NCI-H82 treated with DMSO at 0.1 percent for 48 hours (cell line): ENCODE measurements around the gene RNU11.
"Not testable (repeated sequence)": the region's sequence is repeated elsewhere in the genome, so short reads cannot be mapped to it uniquely, and the experiment has no call there.

ENCODE experiments used
- DNase-seq: peaks from one replicate; lab custom pipeline; 2025; ENCODE audit not compliant: unreplicated experiment; lab: John Stamatoyannopoulos, UW

RNU11 gene

GRCh38 chr1:28648474-28649198 is at the start of gene RNU11:
RNU11 (plus strand) TSS chr1:28648600.
- DNase-seq: peak; percentile 98

DNA sequence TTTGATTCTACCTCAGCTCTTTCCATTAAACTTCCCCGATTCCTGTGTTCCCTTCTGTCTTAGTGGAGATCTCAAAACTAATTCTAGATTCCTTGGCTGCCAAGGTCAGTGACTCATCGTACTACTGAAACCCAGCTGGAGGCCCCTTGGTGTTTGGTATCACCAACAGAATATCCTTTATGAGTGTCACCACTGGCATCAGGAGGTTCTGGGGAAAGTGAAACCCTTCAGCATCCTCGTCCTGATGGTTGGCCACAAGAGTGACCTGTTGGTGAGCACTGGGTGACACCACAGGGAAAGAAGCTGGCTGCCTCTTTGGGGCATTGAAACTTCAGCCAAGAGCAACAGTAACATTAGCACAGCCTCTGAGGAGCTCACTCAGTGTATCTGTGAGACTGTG is 46.7 kb upstream of the RNU11 start:
- DNase-seq: no peak

DNA sequence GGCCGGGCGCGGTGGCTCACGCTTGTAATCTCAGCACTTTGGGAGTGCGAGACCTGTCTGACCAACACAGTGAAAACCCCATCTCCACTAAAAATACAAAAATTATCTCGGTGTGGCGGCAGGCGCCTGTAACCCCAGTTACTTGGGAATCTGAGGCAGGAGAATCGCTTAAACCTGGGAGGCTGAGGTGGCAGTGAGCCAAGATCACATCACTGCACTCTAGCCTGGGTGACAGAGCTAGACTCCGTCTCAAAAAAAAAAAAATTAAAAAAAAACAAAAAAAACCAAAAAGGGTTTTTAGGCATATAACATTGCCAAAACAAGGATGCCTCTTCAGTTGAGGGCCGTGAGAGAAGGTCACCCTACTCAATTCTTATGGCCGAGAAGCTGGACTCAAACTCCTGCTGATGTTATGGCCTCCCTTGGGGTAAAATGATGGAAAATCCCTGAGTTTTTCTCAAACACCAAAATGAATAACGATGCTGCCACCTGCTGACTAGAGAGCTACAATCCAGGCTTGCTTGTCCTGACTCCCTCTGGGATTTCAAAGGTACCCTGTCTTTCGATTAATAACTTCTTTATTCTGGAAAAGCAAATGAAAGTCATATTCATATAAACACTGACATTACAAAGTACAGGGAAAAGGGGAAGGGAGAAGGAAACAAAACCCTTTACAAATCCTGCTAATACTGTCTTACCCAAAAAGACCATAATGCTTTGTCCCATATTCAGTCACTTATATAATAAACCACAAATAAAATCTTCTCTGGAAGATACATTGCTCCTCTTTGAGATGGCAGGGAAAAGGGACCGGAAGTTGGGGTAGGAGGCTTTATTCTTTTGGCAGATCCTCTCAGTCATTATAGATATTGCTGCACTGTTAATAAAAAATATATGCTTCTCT is 45.6 kb upstream of the RNU11 start:
- peak; percentile 31 for DNase-seq

DNA sequence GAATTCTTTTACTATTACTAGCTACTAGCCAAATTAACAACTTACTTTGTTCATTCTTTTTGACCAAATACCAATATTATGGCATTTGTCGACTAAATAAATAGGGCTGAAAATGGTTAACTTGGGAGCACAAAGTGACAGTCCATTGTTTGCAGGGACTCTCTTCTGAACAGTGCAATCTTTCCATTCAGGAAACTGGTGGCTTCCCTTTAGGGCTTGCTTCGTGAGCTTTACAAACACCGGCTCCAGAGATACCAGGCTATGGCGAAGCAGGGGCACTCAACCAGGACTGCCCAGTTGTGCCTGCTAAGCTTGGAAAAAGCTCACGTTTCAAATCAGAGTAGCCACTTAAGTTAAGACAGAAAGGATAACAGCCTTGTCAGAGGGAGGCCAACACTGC is 44.0 kb upstream of the RNU11 start:
- no peak for DNase-seq

- DNase-seq: no peak
Measured at GRCh38 chr1:28604962-28605361, 43.4 kb upstream of the RNU11 start.

DNA sequence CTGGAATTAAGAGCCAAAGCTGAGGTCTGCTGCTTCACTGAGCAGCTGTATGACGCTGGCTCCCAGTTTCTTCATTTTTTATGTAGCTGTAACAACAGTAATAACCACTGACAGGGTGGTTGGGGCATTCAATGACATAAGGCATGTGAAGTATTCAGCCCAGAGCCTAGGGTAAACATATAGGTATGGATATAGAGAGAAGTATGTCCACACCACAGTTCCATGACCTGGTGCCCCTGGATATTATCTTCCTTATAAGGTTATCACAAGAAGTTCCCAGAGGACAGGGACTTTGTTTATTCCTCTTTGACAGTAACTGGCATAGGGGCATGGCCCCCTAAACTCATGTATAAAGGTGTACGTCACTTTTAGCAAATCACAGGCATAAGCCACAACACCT is 41.6 kb upstream of the RNU11 start:
- no peak for DNase-seq

DNA sequence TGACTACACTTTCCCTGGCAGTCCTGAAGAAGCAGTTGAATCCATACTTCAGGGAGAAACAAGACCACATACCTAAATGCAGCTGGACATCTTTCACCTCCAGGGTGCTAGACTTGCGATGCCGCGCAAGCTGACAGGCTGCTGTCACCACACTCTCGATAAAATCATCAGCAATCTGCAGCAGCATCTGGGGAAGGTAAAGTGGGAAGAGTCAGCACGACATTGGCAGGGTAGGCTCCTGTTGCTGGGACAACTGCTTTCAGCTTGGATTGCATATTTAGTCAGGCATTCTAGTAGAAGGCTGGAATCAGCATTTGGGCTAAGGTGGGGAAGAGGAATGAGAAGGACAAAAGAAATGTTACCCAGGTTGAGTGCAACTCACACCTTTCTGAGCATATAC is 35.2 kb upstream of the RNU11 start:
- no peak for DNase-seq

GRCh38 chr1:28631713-28632112 is 16.7 kb upstream of the RNU11 start:
- no peak for DNase-seq

DNA sequence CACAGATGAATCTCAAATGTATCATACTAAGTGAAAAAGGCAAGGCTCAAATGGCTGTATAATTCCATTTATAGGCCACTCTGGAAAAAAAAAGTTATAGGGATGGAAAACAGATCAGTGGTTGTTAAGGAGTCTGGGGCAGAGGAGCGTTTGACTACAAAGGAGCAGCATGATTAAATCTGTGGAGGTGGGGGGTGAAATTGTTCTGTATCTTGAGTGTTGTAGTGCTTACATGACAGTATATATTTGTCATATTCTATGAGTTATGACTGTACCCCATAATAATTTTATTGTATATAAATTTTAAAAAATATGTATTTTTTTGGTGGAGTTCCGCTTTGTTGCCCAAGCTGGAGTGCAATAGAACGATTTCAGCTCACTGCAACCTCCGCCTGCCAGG is 15.8 kb upstream of the RNU11 start:
- no peak for DNase-seq

- DNase-seq: no peak
Measured at GRCh38 chr1:28640766-28641165, 7.6 kb upstream of the RNU11 start.

DNA sequence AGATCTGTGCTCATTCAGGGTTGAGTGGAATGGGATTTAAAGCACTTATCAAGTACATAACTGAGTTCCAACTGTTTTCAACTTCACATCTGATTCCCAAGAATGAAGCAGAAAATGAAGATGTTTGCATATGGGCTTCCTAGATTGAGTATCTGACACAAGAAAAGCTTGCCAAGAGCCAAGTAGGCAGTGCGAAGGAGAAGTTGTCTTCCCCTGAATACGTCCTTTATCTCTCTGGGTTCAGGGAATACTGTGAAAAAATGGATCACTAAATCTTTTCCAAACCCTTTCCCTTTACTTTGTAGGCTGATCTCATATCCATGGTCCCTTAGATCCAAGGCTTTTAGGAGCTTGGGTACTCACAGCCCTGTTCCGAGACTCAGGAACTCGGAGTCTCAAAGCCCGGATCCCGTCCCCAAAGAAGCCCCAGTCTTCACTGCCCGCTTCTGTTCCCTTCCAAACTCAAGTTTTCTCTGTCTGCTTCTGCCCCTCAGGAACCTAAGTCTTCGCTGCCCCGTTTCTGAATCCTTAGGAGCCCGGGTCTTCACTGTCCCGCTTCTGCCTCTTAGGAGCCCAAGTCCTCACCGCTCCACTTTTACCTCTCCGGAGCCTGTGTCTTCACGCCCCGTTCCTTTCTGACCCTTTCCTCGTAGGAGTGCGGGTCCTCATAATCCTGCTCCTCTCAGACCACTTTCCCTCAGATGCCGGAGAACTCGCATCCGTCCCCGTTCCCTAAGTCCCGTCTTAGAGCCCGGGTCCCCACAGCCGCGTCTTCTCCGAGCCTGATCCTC is 6.1 kb upstream of the RNU11 start:
- DNase-seq: no peak

DNA sequence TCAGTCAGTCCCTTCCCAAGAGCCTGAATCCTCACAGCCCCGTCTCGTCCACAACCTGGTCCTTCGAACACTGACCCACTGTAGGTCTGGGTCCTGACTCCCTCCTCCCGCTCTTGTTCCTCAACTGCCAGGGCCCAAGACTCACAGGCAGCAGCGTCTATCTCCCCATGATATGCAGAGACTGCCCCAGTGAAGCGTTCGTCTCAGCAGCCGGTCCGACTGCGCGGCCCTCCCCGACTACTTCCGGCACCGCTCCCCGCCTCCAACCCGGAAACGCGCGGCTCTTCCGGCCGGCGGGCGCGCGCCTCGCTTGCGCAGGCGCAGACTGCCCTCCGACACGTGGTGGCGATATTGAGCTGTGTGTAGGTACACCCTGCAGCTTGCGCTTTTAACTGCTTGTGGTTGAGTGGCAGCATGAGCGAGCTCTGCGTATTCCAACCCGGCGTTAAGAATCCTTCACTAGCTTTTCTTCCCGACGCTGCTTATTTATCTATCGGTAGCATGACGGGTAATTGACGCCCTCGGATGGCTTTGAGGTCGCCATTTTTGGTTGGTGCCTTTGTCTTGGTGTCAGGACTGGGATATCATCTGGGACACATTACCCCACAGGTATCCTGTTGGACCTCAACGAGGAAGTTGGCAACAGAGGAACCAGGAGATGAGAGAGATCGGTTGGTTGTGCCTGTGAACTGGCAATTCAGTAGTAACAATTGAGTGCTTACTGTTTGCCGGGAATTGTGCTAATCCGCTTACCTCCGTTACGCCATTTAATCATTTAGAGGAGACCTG is 5.4 kb upstream of the RNU11 start, which contains the start of gene TAF12:
TAF12 (minus strand) TSS at position 221 of the 789 bp plus-strand sequence. CDS start 20,986 bp downstream, outside the sequence.
- peak; percentile 94 for DNase-seq

DNA sequence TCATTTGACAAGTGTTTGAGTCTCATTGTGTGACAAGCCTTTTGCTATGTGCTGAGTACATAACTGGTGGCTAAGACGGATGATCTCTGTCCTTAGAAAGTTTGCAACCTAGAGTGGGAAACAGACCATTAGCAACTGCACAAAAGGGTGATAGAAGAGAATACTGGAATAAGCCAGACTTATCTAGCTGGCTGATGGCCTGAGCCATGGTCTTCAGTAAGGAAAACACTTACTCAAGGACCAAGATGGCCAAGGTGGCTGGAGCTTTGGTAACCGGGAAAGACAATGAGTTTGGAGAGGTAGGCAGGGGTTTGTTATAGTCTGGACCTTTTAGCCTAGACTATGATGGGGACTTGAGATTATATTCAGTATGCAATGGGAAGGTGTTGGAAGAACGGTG is 3.9 kb upstream of the RNU11 start:
- DNase-seq: no peak

DNA sequence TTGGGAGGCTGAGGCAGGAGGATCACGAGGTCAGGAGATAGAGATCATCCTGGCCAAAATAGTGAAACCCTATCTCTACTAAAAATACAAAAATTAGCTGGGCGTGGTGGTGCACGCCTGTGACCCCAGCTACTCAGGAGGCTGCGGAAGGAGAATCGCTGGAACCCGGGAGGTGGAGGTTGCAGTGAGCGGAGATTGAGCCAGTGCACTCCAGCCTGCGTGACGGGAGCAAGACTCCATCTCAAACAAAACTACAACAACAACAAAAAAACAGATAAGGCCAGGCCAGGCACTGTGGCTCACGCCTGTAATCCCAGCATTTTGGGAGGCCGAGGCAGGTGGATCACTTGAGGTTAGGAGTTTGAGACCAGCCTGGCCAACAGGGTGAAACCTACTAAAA is 3.0 kb upstream of the RNU11 start:
- not testable (repeated sequence) for DNase-seq

DNA sequence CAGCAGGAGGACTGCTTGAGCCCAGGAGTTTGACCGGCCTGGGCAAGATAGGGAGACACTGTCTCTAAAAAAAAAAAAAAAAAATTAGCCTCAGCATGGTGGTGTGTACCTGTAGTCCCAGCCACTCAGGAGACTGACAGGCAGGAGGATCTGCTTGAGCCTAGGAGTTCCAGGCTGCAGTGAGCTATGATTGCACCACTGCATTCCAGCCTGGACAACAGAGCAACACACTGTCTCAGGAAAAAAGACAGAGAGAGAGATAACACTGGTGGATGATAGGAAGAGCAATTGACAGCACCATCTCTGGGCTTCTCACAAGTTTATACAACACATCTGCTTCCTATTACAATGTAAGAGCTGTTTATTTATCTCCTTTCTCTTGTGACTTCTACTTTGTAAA is 2.4 kb upstream of the RNU11 start:
- no peak for DNase-seq

- DNase-seq: peak; percentile 92
Measured at GRCh38 chr1:28648008-28648473, 359 bp upstream of the RNU11 start.

GRCh38 chr1:28653063-28653462 is 4.7 kb downstream of the RNU11 start:
- DNase-seq: not testable (repeated sequence)

GRCh38 chr1:28653870-28654269 is 5.5 kb downstream of the RNU11 start:
- DNase-seq: not testable (repeated sequence)

GRCh38 chr1:28655448-28656311 is 7.3 kb downstream of the RNU11 start:
- not testable (repeated sequence) for DNase-seq
